A673 (cell line): ENCODE results near the gene ACIN1. TPM values are rescaled to one million over a fixed set of nuclear protein-coding genes. Genes with fewer than 3 reads are reported as not detected.

Experiments
- BruUV-seq: library from RNA; stranded (reverse); fragments of 400-500 nt; replicated peaks from 2 replicates; lab custom pipeline; 2021; lab: Mats Ljungman, UMichigan
- CTCF ChIA-PET: fragments of 300-600 bp; sonication (Branson Sonifier 250); formaldehyde crosslinking; loops from one replicate; lab custom pipeline; 2022; ENCODE audit warnings: antibody characterized with exemption; lab: Charles Lee
- POLR2A ChIA-PET: fragments of 300-600 bp; sonication (Branson Sonifier 250); formaldehyde crosslinking; loops from one replicate; lab custom pipeline; 2022; ENCODE audit warnings: antibody characterized with exemption; ENCODE audit not compliant: low non-redundant PET; lab: Charles Lee
- DNase-seq: peaks from one replicate; pipeline ENCODE4 v3.0.0-alpha.2; 2015; ENCODE audit warnings: low spot score
- H3K27ac ChIP-seq: fragments of 200-600 bp; sonication (generic); 2 replicates; pipeline ENCODE4 v1.5.1; 2016; ENCODE audit warnings: mixed run types, low read depth, mild to moderate bottlenecking, mixed read lengths, antibody characterized with exemption, low read length; ENCODE audit not compliant: poor library complexity, severe bottlenecking
- H3K27me3 ChIP-seq: fragments of 200-600 bp; sonication (generic); replicated peaks from 2 replicates; pipeline ENCODE4 v1.6.1; 2017; ENCODE audit warnings: mixed run types, low read depth, mild to moderate bottlenecking, mixed read lengths, antibody characterized with exemption, low read length; ENCODE audit not compliant: insufficient read depth, poor library complexity
- H3K36me3 ChIP-seq: fragments of 200-600 bp; sonication (generic); 2 replicates; pipeline ENCODE4 v1.6.1; 2016; ENCODE audit warnings: mixed run types, mild to moderate bottlenecking, mixed read lengths, antibody characterized with exemption, low read length; ENCODE audit not compliant: insufficient read depth, poor library complexity, severe bottlenecking
- H3K4me1 ChIP-seq: fragments of 200-600 bp; sonication (generic); 2 replicates; pipeline ENCODE4 v1.6.1; 2017; ENCODE audit warnings: mixed run types, mild to moderate bottlenecking, mixed read lengths, antibody characterized with exemption, low read length; ENCODE audit not compliant: insufficient read depth, poor library complexity, severe bottlenecking
- H3K4me3 ChIP-seq: fragments of 200-600 bp; sonication (generic); 2 replicates; pipeline ENCODE4 v1.5.1; 2016; ENCODE audit warnings: low read depth, mixed run types, mild to moderate bottlenecking, mixed read lengths, low read length; ENCODE audit not compliant: poor library complexity, severe bottlenecking
- H3K9me3 ChIP-seq: fragments of 200-600 bp; sonication (generic); 2 replicates; pipeline ENCODE4 v1.6.1; 2016; ENCODE audit warnings: mixed run types, low read depth, mild to moderate bottlenecking, mixed read lengths, antibody characterized with exemption, low read length; ENCODE audit not compliant: poor library complexity, severe bottlenecking
- EZH2 ChIP-seq: fragments of 200-600 bp; sonication (generic); IDR thresholded peaks from 2 replicates; pipeline ENCODE4 v1.6.1; 2017; ENCODE audit warnings: borderline replicate concordance, low read depth, mild to moderate bottlenecking, mixed read lengths, antibody characterized with exemption, low read length; ENCODE audit not compliant: poor library complexity, severe bottlenecking
- intact Hi-C: fragments of 100-400 bp; cut with micrococcal nuclease; formaldehyde crosslinking; loops from one replicate; pipeline ENCODE4 v1.10.0; 2022; ENCODE audit not compliant: unreplicated experiment
- total RNA-seq: library from RNA; stranded (reverse); gene quantifications from 2 replicates; pipeline ENCODE4 v1.2.3, GENCODE V29; 2021
- TF ChIP-seq, protein P1 (sequence below): fragments of 300-800, 200-600 bp; sonication (generic); conservative IDR thresholded peaks from 2 replicates; pipeline ENCODE4 v1.5.1; 2017; ENCODE audit warnings: low read depth, mild to moderate bottlenecking, antibody characterized with exemption, low read length, moderate library complexity, mixed read lengths

Gene ACIN1
- total RNA-seq, 1 experiment from 2014 or later: 339 TPM

DNA sequence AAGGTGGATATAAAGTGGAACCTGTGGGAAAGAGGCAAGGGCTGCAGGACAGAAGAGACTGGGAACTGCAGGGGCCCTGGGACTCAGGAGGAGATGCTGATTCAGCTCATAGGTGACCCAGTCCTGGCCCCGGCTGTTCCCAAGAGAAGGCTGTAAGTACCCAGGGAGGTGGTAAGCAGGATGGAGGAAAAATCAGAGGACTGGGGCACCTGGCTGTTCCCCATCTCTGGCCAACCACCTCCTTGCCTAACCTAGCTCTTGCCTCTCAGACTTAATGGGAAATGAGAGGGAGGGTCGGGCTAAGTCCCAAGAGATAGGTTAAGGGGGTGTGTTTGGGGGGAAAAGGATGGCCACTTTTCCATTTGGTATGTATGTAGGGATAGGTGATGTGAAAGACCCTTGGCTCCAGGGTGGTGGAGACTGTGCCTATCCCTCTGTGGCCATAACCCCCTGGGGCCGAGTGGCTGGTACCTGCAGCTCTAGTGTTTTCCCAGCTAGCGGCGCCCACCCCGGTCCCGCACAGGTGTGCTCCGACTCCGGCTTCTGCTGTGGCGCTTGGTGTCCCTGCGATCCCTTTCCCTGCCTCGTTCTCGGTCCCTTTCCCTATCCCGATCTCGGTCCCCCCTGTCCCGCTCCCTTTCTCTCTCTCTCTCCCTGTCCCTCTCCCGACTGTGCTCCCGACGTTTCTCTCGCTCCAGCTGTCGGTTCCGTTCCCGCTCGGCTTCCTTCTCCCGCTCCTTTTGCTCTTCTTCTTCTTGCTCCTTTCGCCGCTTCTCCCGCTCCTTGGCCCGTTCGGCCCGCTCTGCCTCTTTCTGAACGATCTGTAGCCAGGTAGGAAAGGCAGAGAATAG lies 36.1 kb downstream of the ACIN1 start:
- intact Hi-C loops: loop anchor here (1.0 to 10.0 kb wide), 4 partner anchors 65 to 672 kb away; no protein-coding TSS in a partner anchor
- no peaks in the 10 kb centered on the region for H3K9me3 ChIP-seq
- H3K36me3 ChIP-seq: peaks cover 56% of the 10 kb centered on the region
- TF ChIP-seq EZH2: no peak
- TF ChIP-seq, protein P1, sequence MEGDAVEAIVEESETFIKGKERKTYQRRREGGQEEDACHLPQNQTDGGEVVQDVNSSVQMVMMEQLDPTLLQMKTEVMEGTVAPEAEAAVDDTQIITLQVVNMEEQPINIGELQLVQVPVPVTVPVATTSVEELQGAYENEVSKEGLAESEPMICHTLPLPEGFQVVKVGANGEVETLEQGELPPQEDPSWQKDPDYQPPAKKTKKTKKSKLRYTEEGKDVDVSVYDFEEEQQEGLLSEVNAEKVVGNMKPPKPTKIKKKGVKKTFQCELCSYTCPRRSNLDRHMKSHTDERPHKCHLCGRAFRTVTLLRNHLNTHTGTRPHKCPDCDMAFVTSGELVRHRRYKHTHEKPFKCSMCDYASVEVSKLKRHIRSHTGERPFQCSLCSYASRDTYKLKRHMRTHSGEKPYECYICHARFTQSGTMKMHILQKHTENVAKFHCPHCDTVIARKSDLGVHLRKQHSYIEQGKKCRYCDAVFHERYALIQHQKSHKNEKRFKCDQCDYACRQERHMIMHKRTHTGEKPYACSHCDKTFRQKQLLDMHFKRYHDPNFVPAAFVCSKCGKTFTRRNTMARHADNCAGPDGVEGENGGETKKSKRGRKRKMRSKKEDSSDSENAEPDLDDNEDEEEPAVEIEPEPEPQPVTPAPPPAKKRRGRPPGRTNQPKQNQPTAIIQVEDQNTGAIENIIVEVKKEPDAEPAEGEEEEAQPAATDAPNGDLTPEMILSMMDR: no peak
- H3K4me1 ChIP-seq: peaks cover 27% of the 10 kb centered on the region
- BruUV-seq: TSS peak; percentile 79
- ChIA-PET CTCF (interaction anchor here (0.6 to 10.7 kb wide), 14 partner anchors 10 to 171 kb away, joined by 3 to 134 read pairs (median 6); partner anchors contain the start of genes AJUBA and PRMT5), POLR2A (interaction anchor here (0.5 to 0.7 kb wide), 3 partner anchors 50 to 77 kb away, joined by 4 to 13 read pairs (median 5); partner anchors contain the start of gene AJUBA)
- no peaks in the 10 kb centered on the region for H3K27me3 ChIP-seq
- no peak for DNase-seq
- H3K4me3 ChIP-seq: no peak overlapping the region
- peak overlapping the region; percentile 32 for H3K27ac ChIP-seq

DNA sequence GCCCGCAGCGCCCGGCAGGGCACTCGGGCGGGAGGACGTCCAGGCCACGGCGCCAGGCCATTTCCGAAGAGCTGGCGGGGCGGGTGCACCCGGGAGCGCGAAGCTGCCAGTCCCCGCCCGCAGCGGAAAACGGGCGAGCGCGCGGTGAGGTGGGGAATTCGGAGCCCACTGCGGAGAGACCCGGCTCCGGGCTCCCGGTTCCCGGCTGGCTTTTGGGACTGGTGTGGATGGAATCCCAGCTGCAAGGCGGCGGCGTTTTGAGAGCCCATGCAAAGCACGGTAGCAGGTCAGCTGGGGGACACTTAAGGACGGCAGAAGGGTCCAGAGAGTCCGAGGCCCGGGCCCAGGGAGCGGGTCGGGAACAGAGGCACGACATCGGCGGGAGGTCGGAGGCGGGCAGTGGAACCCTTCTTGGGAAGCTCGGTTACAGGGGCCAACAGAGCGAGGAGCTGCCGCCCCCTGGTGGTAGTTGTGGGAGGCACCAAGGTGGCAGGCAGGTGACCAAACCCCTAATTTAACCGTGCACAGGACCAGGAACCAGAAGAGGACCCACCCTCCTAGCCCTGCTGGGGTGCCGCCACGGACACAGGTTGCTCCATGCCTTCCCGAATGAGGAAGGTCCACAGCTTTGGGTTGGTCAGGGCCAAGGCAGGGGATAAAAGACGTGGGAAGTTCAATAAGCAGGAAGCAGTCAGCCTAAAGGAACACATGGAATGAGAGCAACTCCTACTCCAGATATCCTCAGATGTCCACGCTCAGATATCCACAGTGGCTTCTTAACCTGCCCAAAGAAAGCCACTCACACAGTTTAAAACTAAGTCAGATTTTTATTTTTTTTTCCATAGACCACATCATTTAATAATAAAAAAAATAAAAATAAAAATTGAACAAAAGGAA lies 36.9 kb downstream of the ACIN1 start:
- intact Hi-C loops: loop anchor here (1.0 to 10.0 kb wide), 4 partner anchors 64 to 671 kb away; no protein-coding TSS in a partner anchor
- Histone ChIP-seq H3K9me3 (no peaks in the 10 kb centered on the region), H3K4me1 (peaks cover 27% of the 10 kb centered on the region), H3K4me3 (peak overlapping the region; percentile 76), H3K27ac (peak overlapping the region; percentile 77), H3K36me3 (peaks cover 54% of the 10 kb centered on the region), H3K27me3 (no peaks in the 10 kb centered on the region)
- TF ChIP-seq, protein P1: peak; percentile 98
- no peak for TF ChIP-seq EZH2
- CTCF ChIA-PET: interaction anchor here (0.6 to 10.7 kb wide), 17 partner anchors 11 to 170 kb away, joined by 3 to 134 read pairs (median 5); partner anchors contain the start of genes AJUBA and PRMT5
- BruUV-seq: TSS peak; percentile 17
- peak; percentile 93 for DNase-seq
- POLR2A ChIA-PET: interaction anchor here (0.5 kb wide), 1 partner anchor 57 kb away, joined by 8 read pairs; no protein-coding TSS in a partner anchor
